MCF 10A (cell line): ENCODE results near the gene ARID3B. TPM values are rescaled to one million over a fixed set of nuclear protein-coding genes. Genes with fewer than 3 reads are reported as not detected.

Source experiments
- BruUV-seq: library from RNA; stranded (reverse); fragments of 400-500 nt; replicated peaks from 2 replicates; lab custom pipeline; 2021; lab: Mats Ljungman, UMichigan
- CTCF ChIA-PET: fragments of 300-600 bp; sonication (Branson Sonifier 250); formaldehyde crosslinking; extraction: SDS; loops from one replicate; lab custom pipeline; 2021; ENCODE audit warnings: antibody characterized with exemption, inconsistent platforms; lab: Yijun Ruan, JAX
- POLR2A ChIA-PET: fragments of 300-600, 350-650 bp; sonication (Branson Sonifier 250); formaldehyde crosslinking; extraction: SDS; loops from one replicate; lab custom pipeline; 2020; ENCODE audit warnings: antibody characterized with exemption, inconsistent platforms; lab: Yijun Ruan, JAX
- DNase-seq: peaks from one replicate; pipeline ENCODE4 v3.0.0-alpha.2; 2018; ENCODE audit not compliant: unreplicated experiment
- H3K27ac Mint-ChIP-seq: one replicate; pipeline ENCODE4 v1.8.0; 2022; ENCODE audit warnings: mild to moderate bottlenecking, low read depth, mixed read lengths; ENCODE audit not compliant: unreplicated experiment
- H3K27me3 Mint-ChIP-seq: one replicate; pipeline ENCODE4 v1.8.0; 2022; ENCODE audit warnings: mixed read lengths; ENCODE audit not compliant: insufficient read depth, unreplicated experiment
- H3K36me3 Mint-ChIP-seq: one replicate; pipeline ENCODE4 v1.8.0; 2022; ENCODE audit warnings: mild to moderate bottlenecking, moderate library complexity, mixed read lengths; ENCODE audit not compliant: insufficient read depth, unreplicated experiment
- H3K4me1 Mint-ChIP-seq: one replicate; pipeline ENCODE4 v1.8.0; 2022; ENCODE audit warnings: mixed read lengths; ENCODE audit not compliant: insufficient read depth, unreplicated experiment
- H3K4me3 Mint-ChIP-seq: one replicate; pipeline ENCODE4 v1.8.0; 2022; ENCODE audit warnings: mild to moderate bottlenecking, moderate library complexity, mixed read lengths; ENCODE audit not compliant: unreplicated experiment
- H3K9me3 Mint-ChIP-seq: one replicate; pipeline ENCODE4 v1.8.0; 2022; ENCODE audit warnings: mixed read lengths; ENCODE audit not compliant: unreplicated experiment
- CTCF ChIP-seq: fragments of 200-600 bp; IDR thresholded peaks from one replicate; pipeline ENCODE4 v1.8.0; 2022; ENCODE audit warnings: antibody characterized with exemption, mild to moderate bottlenecking; ENCODE audit not compliant: unreplicated experiment
- intact Hi-C: fragments of 100-400 bp; cut with micrococcal nuclease; formaldehyde crosslinking; loops from 2 replicates; pipeline ENCODE4 v1.14.1; 2022
- total RNA-seq: library from RNA; stranded (reverse); gene quantifications from 2 replicates; pipeline ENCODE4 v1.2.3, GENCODE V29; 2022

Gene ARID3B
- total RNA-seq, 1 experiment from 2014 or later = 4.7 TPM

- TF ChIP-seq CTCF = no peak
- H3K4me3 Mint-ChIP-seq = no peak overlapping the region
- ChIA-PET CTCF (interaction anchor here (0.5 kb wide), 1 partner anchor 40 kb away, joined by 3 read pairs; no protein-coding TSS in a partner anchor), POLR2A (no interaction called here)
- H3K36me3 Mint-ChIP-seq = peaks cover 7% of the 10 kb centered on the region
- no peak for DNase-seq
- no peaks in the 10 kb centered on the region for H3K4me1 Mint-ChIP-seq
- no peaks in the 10 kb centered on the region for H3K9me3 Mint-ChIP-seq
- peaks cover 11% of the 10 kb centered on the region for H3K27me3 Mint-ChIP-seq
- no peak overlapping the region for H3K27ac Mint-ChIP-seq
- BruUV-seq = no TSS peak
- intact Hi-C loops = no loop called here
Measured at GRCh38 chr15:74552773-74553441, 11.9 kb downstream of the ARID3B start.

DNA sequence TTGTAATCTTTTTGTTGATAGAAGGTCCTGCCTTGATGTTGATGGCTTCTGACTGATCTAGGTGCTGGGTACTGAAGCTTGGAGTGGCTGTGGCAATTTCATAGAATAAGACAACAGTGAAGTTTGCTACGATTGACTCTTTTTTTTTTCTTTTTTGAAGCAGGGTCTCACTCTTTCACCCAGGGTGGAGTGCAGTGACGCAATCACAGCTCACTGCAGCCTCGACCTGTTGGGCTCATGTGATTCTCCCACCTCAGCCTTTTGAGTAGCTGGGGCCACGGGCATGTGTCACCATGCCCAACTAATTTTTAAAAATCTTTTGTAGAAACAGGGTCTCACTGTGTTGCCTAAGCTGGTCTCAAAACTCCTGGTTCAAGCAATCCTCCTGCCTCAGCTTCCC, 14.2 kb downstream of the ARID3B start:
- CTCF ChIA-PET = interaction anchor here (0.6 kb wide), 1 partner anchor 30 kb away, joined by 5 read pairs; no protein-coding TSS in a partner anchor
- no peaks in the 10 kb centered on the region for H3K4me1 Mint-ChIP-seq
- no peak for DNase-seq
- intact Hi-C loops = no loop called here
- POLR2A ChIA-PET = no interaction called here
- BruUV-seq = no TSS peak
- H3K9me3 Mint-ChIP-seq = no peaks in the 10 kb centered on the region
- TF ChIP-seq CTCF = no peak
- H3K27ac Mint-ChIP-seq = no peak overlapping the region
- H3K4me3 Mint-ChIP-seq = no peak overlapping the region
- no peaks in the 10 kb centered on the region for H3K27me3 Mint-ChIP-seq
- H3K36me3 Mint-ChIP-seq = peaks cover 7% of the 10 kb centered on the region

DNA sequence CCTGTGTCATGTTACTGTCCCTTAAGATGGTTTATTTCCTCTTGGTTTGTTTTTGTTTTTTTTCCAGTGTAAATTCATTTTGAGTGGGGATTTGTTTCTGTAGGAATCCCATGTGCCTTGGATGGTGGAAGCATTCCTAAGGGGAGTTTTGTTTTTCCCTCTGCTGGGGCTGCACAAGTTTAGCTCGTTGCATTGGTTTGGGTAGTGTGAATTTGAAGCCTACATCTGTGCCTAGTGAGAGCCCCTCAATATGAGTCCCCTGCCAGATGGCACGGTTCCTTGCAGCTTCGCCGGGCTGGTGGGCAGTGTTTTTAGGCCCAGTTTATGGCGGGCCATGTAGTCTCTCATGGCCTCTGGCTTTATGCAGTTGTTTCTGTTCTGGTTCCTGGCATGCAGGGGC, 17.7 kb downstream of the ARID3B start:
- intact Hi-C loops = no loop called here
- TF ChIP-seq CTCF = no peak
- ChIA-PET CTCF (interaction anchor here (0.6 to 0.7 kb wide), 3 partner anchors 58 to 522 kb away, joined by 3 to 5 read pairs (median 3); no protein-coding TSS in a partner anchor), POLR2A (interaction anchor here (0.5 to 1.2 kb wide), 4 partner anchors 13 to 1080 kb away, joined by 3 read pairs; no protein-coding TSS in a partner anchor)
- Mint-ChIP-seq H3K9me3 (no peaks in the 10 kb centered on the region), H3K4me1 (no peaks in the 10 kb centered on the region), H3K36me3 (no peaks in the 10 kb centered on the region), H3K27ac (no peak overlapping the region), H3K4me3 (no peak overlapping the region), H3K27me3 (no peaks in the 10 kb centered on the region)
- BruUV-seq = no TSS peak
- DNase-seq = no peak

DNA sequence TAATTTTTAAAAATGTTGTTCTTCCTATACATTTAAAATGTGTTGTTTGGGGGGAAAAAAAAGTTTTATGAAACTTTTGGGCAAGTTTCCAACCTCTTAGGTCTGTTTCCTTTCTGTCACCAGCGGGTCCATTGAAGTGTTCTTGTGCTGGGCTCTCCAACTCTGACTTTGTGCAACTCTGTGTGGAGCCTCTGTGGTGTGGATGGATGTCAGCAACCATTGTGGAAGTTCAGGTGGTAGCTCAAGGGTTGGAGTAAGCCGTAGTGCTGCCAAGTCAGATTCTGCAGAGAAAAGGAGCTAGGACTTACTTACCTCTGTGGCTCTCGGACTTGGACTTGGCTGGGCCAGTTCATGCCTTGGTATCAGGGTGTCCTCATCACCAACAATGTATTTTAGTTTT, 22.4 kb downstream of the ARID3B start:
- Mint-ChIP-seq H3K4me1 (no peaks in the 10 kb centered on the region), H3K4me3 (no peak overlapping the region), H3K9me3 (no peaks in the 10 kb centered on the region), H3K27me3 (no peaks in the 10 kb centered on the region), H3K27ac (no peak overlapping the region), H3K36me3 (no peaks in the 10 kb centered on the region)
- no peak for DNase-seq
- no TSS peak for BruUV-seq
- no peak for TF ChIP-seq CTCF
- ChIA-PET CTCF (interaction anchor here (0.5 kb wide), 1 partner anchor 44 kb away, joined by 3 read pairs; no protein-coding TSS in a partner anchor), POLR2A (no interaction called here)
- intact Hi-C loops = no loop called here
